Prostate gland (tissue), 2 donors: Measurements from ENCODE around the gene BTAF1. TPM values are rescaled to one million over a fixed set of nuclear protein-coding genes. Genes with fewer than 3 reads are reported as not detected.

Source experiments
- DNase-seq: peaks from one replicate; pipeline ENCODE4 v3.0.0-alpha.2; 2019; ENCODE audit warnings: low spot score
- H3K27ac ChIP-seq, 2 donors: fragments of 200-600 bp; sonication (generic); 2 replicates each; pipeline ENCODE4 v1.5.1; 2017 to 2019
- H3K27me3 ChIP-seq: fragments of 200-600 bp; sonication (generic); replicated peaks from 2 replicates; pipeline ENCODE4 v1.5.1; 2019; ENCODE audit not compliant: insufficient read depth
- H3K36me3 ChIP-seq, 2 donors: fragments of 200-600 bp; sonication (generic); 1 replicate in 1 of 2; 2 replicates in 1 of 2; pipeline versions ENCODE4 v1.5.1 to v1.8.1; 2017 to 2019
- H3K4me1 ChIP-seq: fragments of 200-600 bp; sonication (generic); replicated peaks from 2 replicates; pipeline ENCODE4 v1.5.1; 2019
- H3K4me3 ChIP-seq, 2 donors: fragments of 200-600 bp; sonication (generic); 2 replicates each; pipeline ENCODE4 v1.5.1; 2017 to 2019
- H3K9me3 ChIP-seq: fragments of 200-600 bp; sonication (generic); 2 replicates; pipeline ENCODE4 v1.5.1; 2017
- CTCF ChIP-seq, 4 experiments: fragments of 200-600 bp in 2 of 4; fragments of 450-650 bp in 2 of 4; sonication (generic) in 2 of 4; IDR thresholded peaks; 1 replicate in 3 of 4; 2 replicates in 1 of 4; pipeline ENCODE4 v1.5.1; 2016 to 2019; ENCODE audit warnings: antibody characterized with exemption in 4 of 4, mild to moderate bottlenecking in 2 of 4, moderate library complexity in 2 of 4
- POLR2A ChIP-seq: fragments of 450-650 bp; IDR thresholded peaks from one replicate; pipeline ENCODE4 v1.6.1; 2016; ENCODE audit warnings: antibody characterized with exemption, mild to moderate bottlenecking
- POLR2AphosphoS5 ChIP-seq: sonication (generic); formaldehyde crosslinking; IDR thresholded peaks from one replicate; pipeline ENCODE4 v1.6.1; 2017; ENCODE audit warnings: antibody characterized with exemption
- WGBS: methylation state at CpG from one replicate; pipeline ENCODE4 v1.1.5; 2018; 5-methylcytosine and 5-hydroxymethylcytosine counted together
- intact Hi-C: fragments of 100-400 bp; cut with DNase I; formaldehyde crosslinking; loops from one replicate; pipeline ENCODE4 v1.14.2; 2022
- total RNA-seq, 2 donors: library from RNA; depleted of rRNA; stranded (reverse); fragments of >200 nt; gene quantifications; one replicate each; pipeline ENCODE4 v1.1.0, GENCODE V29; 2016

The BTAF1 gene
- total RNA-seq, 2 donors from 2014 or later = 31.2 to 43.2 TPM

DNA sequence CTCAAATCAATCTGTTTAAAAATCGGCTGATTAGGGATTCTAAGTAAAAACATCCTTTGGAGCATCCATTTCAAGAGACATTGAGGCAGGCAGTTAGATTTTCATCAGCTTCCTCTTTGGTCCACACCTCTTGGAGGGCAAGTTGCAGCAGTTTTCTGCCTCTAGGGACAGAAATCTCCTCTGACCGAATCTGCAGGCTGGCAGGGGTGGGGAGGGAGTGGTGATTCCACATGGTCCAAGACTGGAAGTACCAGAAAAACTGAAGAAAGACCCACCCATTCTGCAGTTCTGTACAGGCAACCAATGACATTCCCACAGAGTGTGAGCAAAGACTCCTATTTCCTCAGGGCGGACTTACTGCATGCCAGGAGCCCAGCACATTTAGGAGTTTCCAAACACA lies 43.3 kb upstream of the BTAF1 start:
- Histone ChIP-seq H3K4me3 (no peak overlapping the region), H3K27me3 (no peaks in the 10 kb centered on the region)
- peak; percentile 25 for DNase-seq

DNA sequence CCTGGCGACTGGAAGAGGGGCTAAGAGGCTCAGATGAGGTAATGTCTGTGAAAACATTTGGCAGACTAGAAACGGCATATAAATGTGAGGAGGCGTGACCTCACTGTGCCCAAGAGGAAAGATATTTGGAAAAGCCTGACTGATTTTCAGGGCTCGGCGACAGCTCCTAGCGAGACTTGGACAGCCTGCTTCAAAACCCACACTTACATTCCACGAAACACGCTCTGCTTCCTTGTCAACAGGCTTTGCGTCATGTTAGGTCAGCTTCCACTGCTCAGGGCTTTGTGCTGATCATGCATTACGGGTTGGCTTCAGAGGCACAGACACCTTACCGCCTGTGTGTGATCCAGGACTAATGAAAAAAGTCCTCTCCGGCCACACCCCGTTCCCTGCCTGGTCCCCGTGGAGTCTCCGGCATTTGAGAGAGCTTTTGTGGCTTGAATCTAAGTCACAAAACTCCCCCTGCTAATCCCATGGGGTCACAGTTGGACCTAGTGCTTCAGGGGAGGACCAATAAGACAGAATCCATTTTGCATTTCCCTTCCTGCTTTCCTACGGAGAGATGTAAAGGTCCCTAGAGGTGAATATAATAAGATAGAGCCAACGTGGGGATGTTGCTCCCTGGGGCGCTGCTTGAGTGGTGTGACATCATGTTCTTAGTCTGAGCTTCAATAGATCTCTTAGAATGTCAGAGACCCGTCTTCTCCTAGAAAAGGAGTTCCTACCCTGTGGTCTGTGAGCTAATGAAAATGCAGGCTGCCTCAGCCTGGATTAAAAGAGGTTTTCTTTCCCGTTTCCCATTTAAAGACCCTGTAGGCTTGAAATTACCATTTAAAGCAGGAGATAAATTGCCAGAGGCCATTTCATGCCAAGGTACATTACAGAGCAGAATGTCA lies 39.8 kb upstream of the BTAF1 start:
- no peaks in the 10 kb centered on the region for H3K36me3 ChIP-seq
- intact Hi-C loops = no loop called here
- WGBS = 26% methylated on average over 20 of the region's 20 CpGs
- no peaks in the 10 kb centered on the region for H3K9me3 ChIP-seq
- H3K4me3 ChIP-seq = no peak overlapping the region
- DNase-seq = peak; percentile 59
- no peaks in the 10 kb centered on the region for H3K4me1 ChIP-seq
- no peaks in the 10 kb centered on the region for H3K27me3 ChIP-seq
- H3K27ac ChIP-seq = peak overlapping the region in 1 of 2 donors; percentile 5
- TF ChIP-seq POLR2AphosphoS5 (peak; percentile 66), CTCF (IDR thresholded peaks at IDR 0.05) (no peak), POLR2A (no peak)

More for the DNA sequence above, 43.3 kb upstream of the BTAF1 start:
- no peak for TF ChIP-seq POLR2AphosphoS5
- peak in 1 of 4 experiments; percentile 6 for TF ChIP-seq CTCF (IDR thresholded peaks at IDR 0.05)
- Histone ChIP-seq H3K27ac (no peak overlapping the region), H3K4me1 (no peaks in the 10 kb centered on the region), H3K9me3 (no peaks in the 10 kb centered on the region), H3K36me3 (no peaks in the 10 kb centered on the region)
- whole genome bisulfite sequencing = 24% methylated on average over 3 of the region's 3 CpGs
- intact Hi-C loops = no loop called here

DNA sequence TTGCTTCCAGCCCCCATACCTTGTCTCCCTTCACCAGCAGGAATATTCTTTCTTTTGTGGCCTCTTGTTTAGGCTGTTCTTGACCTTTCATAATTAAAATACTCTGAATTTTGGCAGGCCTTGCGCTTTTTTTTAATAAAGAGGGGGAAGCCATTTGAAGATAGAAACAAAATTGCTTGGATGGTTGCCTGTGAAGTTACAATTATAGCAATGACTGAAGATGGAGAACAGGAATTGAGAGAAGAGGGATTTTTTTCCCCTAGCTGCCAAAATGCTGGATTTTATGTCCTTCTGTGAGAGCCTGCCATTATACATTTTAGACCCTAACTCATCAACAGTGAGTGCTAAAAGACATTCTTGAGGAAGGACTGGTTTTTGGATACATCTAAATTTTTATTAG lies 39.0 kb upstream of the BTAF1 start:
- intact Hi-C loops = no loop called here
- TF ChIP-seq POLR2AphosphoS5 (no peak), POLR2A (no peak), CTCF (IDR thresholded peaks at IDR 0.05) (no peak)
- H3K36me3 ChIP-seq = no peaks in the 10 kb centered on the region
- H3K4me3 ChIP-seq = no peak overlapping the region
- DNase-seq = no peak
- no peak overlapping the region for H3K27ac ChIP-seq
- no peaks in the 10 kb centered on the region for H3K9me3 ChIP-seq
- H3K27me3 ChIP-seq = no peaks in the 10 kb centered on the region
- no peaks in the 10 kb centered on the region for H3K4me1 ChIP-seq
- 60% methylated on average over 1 of the region's 1 CpG for WGBS

GRCh38 chr10:91885362-91886079 lies 38.0 kb upstream of the BTAF1 start:
- Histone ChIP-seq H3K36me3 (no peaks in the 10 kb centered on the region), H3K27ac (no peak overlapping the region), H3K4me1 (no peaks in the 10 kb centered on the region), H3K27me3 (no peaks in the 10 kb centered on the region), H3K9me3 (no peaks in the 10 kb centered on the region), H3K4me3 (no peak overlapping the region)
- no peak for TF ChIP-seq POLR2A
- TF ChIP-seq CTCF (IDR thresholded peaks at IDR 0.05) = no peak
- TF ChIP-seq POLR2AphosphoS5 = no peak
- WGBS = 97% methylated on average over 9 of the region's 9 CpGs
- intact Hi-C loops = no loop called here
- no peak for DNase-seq
